Measurements from ENCODE around the gene UBIAD1. TPM values are rescaled to one million over a fixed set of nuclear protein-coding genes. Genes with fewer than 3 reads are reported as not detected.

UBIAD1 gene
- total RNA-seq, 1 donor from 2014 or later, result 11.4 TPM

- peak; percentile 0 for DNase-seq (ENCODE audit: extremely low read depth, low read depth, low spot score)
Measured at GRCh38 chr1:11337580-11338073, 64.6 kb downstream of the UBIAD1 start.

Other genes with a start within 250 kb of the UBIAD1 start
- not detected in 2 replicates for gene MASP2, start 226.0 kb upstream of the UBIAD1 start, total RNA-seq
- gene SRM, start 213.2 kb upstream of the UBIAD1 start, total RNA-seq, result 76.9 and 139 TPM in 2 replicates
- gene EXOSC10, start 173.3 kb upstream of the UBIAD1 start, total RNA-seq, result 68.9 and 89.7 TPM in 2 replicates
- gene ANGPTL7, start 83.8 kb upstream of the UBIAD1 start, total RNA-seq, result not detected in 2 replicates
- 40.5 and 53.8 TPM in 2 replicates for gene MTOR, start 10.6 kb upstream of the UBIAD1 start, total RNA-seq
- gene DISP3, start 206.0 kb downstream of the UBIAD1 start, total RNA-seq, result 0.29 and 0.58 TPM in 2 replicates

All from glomerular endothelial cell (primary cell).